ENCODE measurements around the gene DCLK2.

DCLK2 gene

GRCh38 chr4:150037251-150037856 lies 40.9 kb upstream of the DCLK2 start:
- Histone ChIP-seq H3K4me1 (ENCODE audit: low read length) (peaks cover 64% of the 10 kb centered on the region), H3K4me3 (ENCODE audit: low read length) (no peak overlapping the region), H3K27ac (ENCODE audit: low read length) (0 out of 2 replicates have a peak overlapping the region, but pooled peaks have one; percentile 91), H3K36me3 (replicated peaks; ENCODE audit: low read depth, low read length) (peaks cover 50% of the 10 kb centered on the region), H3K27me3 (ENCODE audit: low read depth, low read length) (no peaks in the 10 kb centered on the region), H4K20me1 (ENCODE audit: insufficient read depth, low read length) (no peaks in the 10 kb centered on the region), H2AFZ (ENCODE audit: low read depth, low read length) (no peak overlapping the region), H3K9me3 (ENCODE audit: insufficient read depth, low read length) (peaks cover 48% of the 10 kb centered on the region), H3K79me2 (ENCODE audit: low read length) (no peaks in the 10 kb centered on the region), H3K9ac (ENCODE audit: low read length) (no peak overlapping the region), H3K4me2 (ENCODE audit: low read length) (peak overlapping the region; percentile 68; the same call in 1 of the 2 replicates)
- TF ChIP-seq EZH2phosphoT487 (IDR thresholded peaks at IDR 0.05; ENCODE audit: low read depth) = no peak
- TF ChIP-seq CTCF (IDR thresholded peaks at IDR 0.05; ENCODE audit: low read depth, low read length) = no peak

GRCh38 chr4:150038335-150039076 lies 39.7 kb upstream of the DCLK2 start:
- Histone ChIP-seq H3K4me1 (ENCODE audit: low read length) (peaks cover 64% of the 10 kb centered on the region), H3K36me3 (replicated peaks; ENCODE audit: low read depth, low read length) (peaks cover 40% of the 10 kb centered on the region), H2AFZ (ENCODE audit: low read depth, low read length) (no peak overlapping the region), H3K27me3 (ENCODE audit: low read depth, low read length) (no peaks in the 10 kb centered on the region), H3K9ac (ENCODE audit: low read length) (peak overlapping the region; percentile 43), H3K4me2 (ENCODE audit: low read length) (peak overlapping the region; percentile 74), H3K9me3 (ENCODE audit: insufficient read depth, low read length) (peaks cover 37% of the 10 kb centered on the region; the same call in 1 of the 2 replicates), H3K4me3 (ENCODE audit: low read length) (peak overlapping the region; percentile 55), H3K27ac (ENCODE audit: low read length) (peak overlapping the region; percentile 91), H4K20me1 (ENCODE audit: insufficient read depth, low read length) (no peaks in the 10 kb centered on the region), H3K79me2 (ENCODE audit: low read length) (no peaks in the 10 kb centered on the region)
- TF ChIP-seq EZH2phosphoT487 (IDR thresholded peaks at IDR 0.05; ENCODE audit: low read depth) (peak; percentile 81), CTCF (IDR thresholded peaks at IDR 0.05; ENCODE audit: low read depth, low read length) (no peak)

GRCh38 chr4:150039274-150040127 lies 38.7 kb upstream of the DCLK2 start:
- Histone ChIP-seq H3K79me2 (ENCODE audit: low read length) (no peaks in the 10 kb centered on the region), H3K36me3 (replicated peaks; ENCODE audit: low read depth, low read length) (peaks cover 30% of the 10 kb centered on the region), H3K27me3 (ENCODE audit: low read depth, low read length) (no peaks in the 10 kb centered on the region), H3K4me2 (ENCODE audit: low read length) (peak overlapping the region; percentile 74), H4K20me1 (ENCODE audit: insufficient read depth, low read length) (no peaks in the 10 kb centered on the region), H2AFZ (ENCODE audit: low read depth, low read length) (no peak overlapping the region), H3K9ac (ENCODE audit: low read length) (peak overlapping the region; percentile 51), H3K4me3 (ENCODE audit: low read length) (peak overlapping the region; percentile 55), H3K9me3 (ENCODE audit: insufficient read depth, low read length) (peaks cover 27% of the 10 kb centered on the region; the same call in 1 of the 2 replicates), H3K27ac (ENCODE audit: low read length) (peak overlapping the region; percentile 91), H3K4me1 (ENCODE audit: low read length) (peaks cover 55% of the 10 kb centered on the region)
- TF ChIP-seq EZH2phosphoT487 (IDR thresholded peaks at IDR 0.05; ENCODE audit: low read depth) (no peak), CTCF (IDR thresholded peaks at IDR 0.05; ENCODE audit: low read depth, low read length) (no peak)

Measured in OCI-LY3 (cell line).